CD4-positive, CD25-positive, alpha-beta regulatory T cell (primary cell): ENCODE measurements around the gene CCDC50. TPM values are rescaled to one million over a fixed set of nuclear protein-coding genes. Genes with fewer than 3 reads are reported as not detected.

Source experiments
- polyA plus RNA-seq, 4 donors: library from polyadenylated mRNA; unstranded; fragments of 300-500 nt; fragmentation: Illumina TruSeq; gene quantifications; one replicate each; pipeline ENCODE4 v1.2.3, GENCODE V29; 2021
- total RNA-seq: library from RNA; stranded (reverse); gene quantifications from one replicate; pipeline ENCODE4 v1.2.3, GENCODE V29; 2022

The CCDC50 gene
- total and polyA plus RNA-seq, 5 donors from 2014 or later, result 7.8 to 11.4 (median 9.4) TPM

Other genes starting within 250 kb of the CCDC50 start
- not detected for gene OSTN, start 130.2 kb upstream of the CCDC50 start, total RNA-seq
- gene OSTN, start 130.2 kb upstream of the CCDC50 start, polyA plus RNA-seq, result not detected
- gene UTS2B, start 1.1 kb downstream of the CCDC50 start, total RNA-seq, result not detected
- not detected for gene UTS2B, start 1.1 kb downstream of the CCDC50 start, polyA plus RNA-seq
- not detected for gene PYDC2, start 131.8 kb downstream of the CCDC50 start, total RNA-seq
- gene PYDC2, start 131.8 kb downstream of the CCDC50 start, polyA plus RNA-seq, result not detected